Measurements from ENCODE around the gene CAMK1D. TPM values are rescaled to one million over a fixed set of nuclear protein-coding genes. Genes with fewer than 3 reads are reported as not detected.

CAMK1D gene
- total RNA-seq, 4 donors from 2014 or later = 8.8 to 17.8 (median 13.9) TPM

GRCh38 chr10:12473491-12473890, 124.1 kb downstream of the CAMK1D start:
- TF ChIP-seq CTCF (IDR thresholded peaks at IDR 0.05; ENCODE audit: low read depth) = no peak

- TF ChIP-seq CTCF (IDR thresholded peaks at IDR 0.05; ENCODE audit: low read depth) = no peak
Measured at GRCh38 chr10:12474727-12475412, 125.5 kb downstream of the CAMK1D start.

GRCh38 chr10:12476656-12477055, 127.3 kb downstream of the CAMK1D start:
- TF ChIP-seq CTCF (IDR thresholded peaks at IDR 0.05; ENCODE audit: low read depth) = no peak

GRCh38 chr10:12479437-12479844, 130.1 kb downstream of the CAMK1D start:
- no peak for TF ChIP-seq CTCF (IDR thresholded peaks at IDR 0.05; ENCODE audit: low read depth)

- no peak for TF ChIP-seq CTCF (IDR thresholded peaks at IDR 0.05; ENCODE audit: low read depth)
Measured at GRCh38 chr10:12479924-12480323, 130.6 kb downstream of the CAMK1D start.

- TF ChIP-seq CTCF (IDR thresholded peaks at IDR 0.05; ENCODE audit: low read depth) = no peak
Measured at GRCh38 chr10:12480440-12480839, 131.1 kb downstream of the CAMK1D start.

- no peak for TF ChIP-seq CTCF (IDR thresholded peaks at IDR 0.05; ENCODE audit: low read depth)
Measured at GRCh38 chr10:12481924-12482323, 132.6 kb downstream of the CAMK1D start.
